HEK293T (cell line): ENCODE measurements around the gene SLC37A3.

ENCODE experiments used
- ARNT ChIP-seq: fragments of 450-650 bp; IDR thresholded peaks from 2 replicates; pipeline ENCODE4 v1.6.1; 2017; ENCODE audit warnings: mild to moderate bottlenecking
- BHLHE40 ChIP-seq: fragments of 450-650 bp; IDR thresholded peaks from 2 replicates; pipeline ENCODE4 v1.6.1; 2016; ENCODE audit warnings: mild to moderate bottlenecking, moderate library complexity, borderline replicate concordance
- ELF4 ChIP-seq: fragments of 450-650 bp; IDR thresholded peaks from 2 replicates; pipeline ENCODE4 v1.6.1; 2017; ENCODE audit warnings: antibody characterized with exemption
- FOXK2 ChIP-seq: fragments of 450-650 bp; IDR thresholded peaks from 2 replicates; pipeline ENCODE4 v1.6.1; 2016; ENCODE audit warnings: mild to moderate bottlenecking
- FOXM1 ChIP-seq: fragments of 450-650 bp; IDR thresholded peaks from 2 replicates; pipeline ENCODE4 v1.6.1; 2017; ENCODE audit warnings: mild to moderate bottlenecking, borderline replicate concordance
- HDGF ChIP-seq: fragments of 450-650 bp; IDR thresholded peaks from 2 replicates; pipeline ENCODE4 v1.6.1; 2017; ENCODE audit warnings: antibody characterized with exemption, borderline replicate concordance
- L3MBTL2 ChIP-seq: fragments of 450-650 bp; conservative IDR thresholded peaks from 2 replicates; pipeline ENCODE4 v1.6.1; 2016; ENCODE audit warnings: mild to moderate bottlenecking
- LEF1 ChIP-seq: fragments of 450-650 bp; IDR thresholded peaks from 2 replicates; pipeline ENCODE4 v1.6.1; 2017; ENCODE audit warnings: mild to moderate bottlenecking, borderline replicate concordance
- NFRKB ChIP-seq: fragments of 450-650 bp; IDR thresholded peaks from 2 replicates; pipeline ENCODE4 v1.6.1; 2016; ENCODE audit warnings: mild to moderate bottlenecking, moderate library complexity
- SP1 ChIP-seq: fragments of 450-650 bp; IDR thresholded peaks from 2 replicates; pipeline ENCODE4 v1.6.1; 2017
- SUZ12 ChIP-seq: fragments of 450-650 bp; IDR thresholded peaks from 2 replicates; pipeline ENCODE4 v1.6.1; 2016; ENCODE audit warnings: mild to moderate bottlenecking
- TARDBP ChIP-seq: fragments of 450-650 bp; IDR thresholded peaks from 2 replicates; pipeline ENCODE4 v1.6.1; 2016
- ZNF384 ChIP-seq: fragments of 450-650 bp; IDR thresholded peaks from 2 replicates; pipeline ENCODE4 v1.6.1; 2016
- TF ChIP-seq, protein P1 (sequence below): fragments of 450-650 bp; IDR thresholded peaks from 2 replicates; pipeline ENCODE4 v1.6.1; 2016

DNA sequence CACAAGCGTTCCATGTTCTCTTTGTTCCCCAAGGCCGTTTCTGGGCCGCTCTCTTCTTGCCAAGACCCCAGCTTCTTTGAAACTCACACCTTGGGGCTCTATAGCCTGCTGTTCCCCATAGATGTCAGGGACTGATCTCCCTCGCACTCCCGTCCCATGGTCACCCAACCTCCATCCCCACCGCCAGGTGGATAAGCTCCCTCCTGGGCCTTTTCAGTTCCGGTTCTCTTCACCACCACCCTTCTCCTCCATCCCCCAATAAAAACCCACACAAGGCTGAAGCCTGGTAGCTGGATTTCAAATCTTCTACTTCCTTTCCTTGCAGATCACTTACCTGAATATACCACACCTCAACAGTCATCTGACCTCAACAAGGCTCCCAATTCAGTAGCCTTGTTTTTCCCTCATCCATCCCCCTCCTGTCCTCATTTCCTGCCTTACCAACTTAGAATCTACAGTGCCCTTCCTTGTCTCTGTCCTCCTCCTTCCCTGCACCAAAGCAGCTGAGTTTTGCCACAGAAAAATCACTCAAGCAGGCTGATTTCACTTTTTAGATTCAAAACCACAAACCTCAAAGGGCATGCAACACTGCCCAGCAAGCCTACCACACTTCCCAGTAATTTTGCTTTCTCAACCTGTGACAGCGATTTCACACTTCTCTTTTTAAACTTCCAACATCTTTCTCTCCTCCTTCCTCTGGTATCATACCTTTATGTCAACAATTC lies 7.7 kb downstream of the SLC37A3 start:
- TF ChIP-seq TARDBP (no peak), SP1 (no peak), ELF4 (no peak), FOXK2 (no peak), FOXM1 (no peak), L3MBTL2 (no peak), ARNT (no peak), LEF1 (no peak), HDGF (no peak), NFRKB (no peak), BHLHE40 (no peak), SUZ12 (no peak), ZNF384 (no peak)
- TF ChIP-seq, protein P1, sequence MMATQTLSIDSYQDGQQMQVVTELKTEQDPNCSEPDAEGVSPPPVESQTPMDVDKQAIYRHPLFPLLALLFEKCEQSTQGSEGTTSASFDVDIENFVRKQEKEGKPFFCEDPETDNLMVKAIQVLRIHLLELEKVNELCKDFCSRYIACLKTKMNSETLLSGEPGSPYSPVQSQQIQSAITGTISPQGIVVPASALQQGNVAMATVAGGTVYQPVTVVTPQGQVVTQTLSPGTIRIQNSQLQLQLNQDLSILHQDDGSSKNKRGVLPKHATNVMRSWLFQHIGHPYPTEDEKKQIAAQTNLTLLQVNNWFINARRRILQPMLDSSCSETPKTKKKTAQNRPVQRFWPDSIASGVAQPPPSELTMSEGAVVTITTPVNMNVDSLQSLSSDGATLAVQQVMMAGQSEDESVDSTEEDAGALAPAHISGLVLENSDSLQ = no peak
